ENCODE data around the gene PTPRK.

DNA sequence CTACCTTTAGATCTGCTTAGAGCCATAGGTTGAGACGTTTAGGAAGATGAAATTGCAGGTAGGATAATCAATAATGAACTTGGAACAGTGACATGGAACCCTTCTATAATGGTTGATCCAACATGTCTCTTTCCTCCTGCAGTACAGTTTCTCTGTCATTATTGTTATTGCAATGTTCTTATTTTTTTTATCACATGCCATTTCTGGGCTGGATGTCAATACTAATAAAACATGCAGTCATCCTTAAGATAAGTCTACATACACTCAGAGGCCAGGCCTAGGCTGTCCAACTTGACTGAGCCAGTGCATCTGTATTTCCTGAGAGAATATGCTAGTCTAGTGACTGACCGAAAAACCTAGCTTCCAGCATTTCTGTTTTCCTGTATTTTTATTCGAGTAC, 544.3 kb downstream of the PTPRK start:
- TF ChIP-seq, protein P1, sequence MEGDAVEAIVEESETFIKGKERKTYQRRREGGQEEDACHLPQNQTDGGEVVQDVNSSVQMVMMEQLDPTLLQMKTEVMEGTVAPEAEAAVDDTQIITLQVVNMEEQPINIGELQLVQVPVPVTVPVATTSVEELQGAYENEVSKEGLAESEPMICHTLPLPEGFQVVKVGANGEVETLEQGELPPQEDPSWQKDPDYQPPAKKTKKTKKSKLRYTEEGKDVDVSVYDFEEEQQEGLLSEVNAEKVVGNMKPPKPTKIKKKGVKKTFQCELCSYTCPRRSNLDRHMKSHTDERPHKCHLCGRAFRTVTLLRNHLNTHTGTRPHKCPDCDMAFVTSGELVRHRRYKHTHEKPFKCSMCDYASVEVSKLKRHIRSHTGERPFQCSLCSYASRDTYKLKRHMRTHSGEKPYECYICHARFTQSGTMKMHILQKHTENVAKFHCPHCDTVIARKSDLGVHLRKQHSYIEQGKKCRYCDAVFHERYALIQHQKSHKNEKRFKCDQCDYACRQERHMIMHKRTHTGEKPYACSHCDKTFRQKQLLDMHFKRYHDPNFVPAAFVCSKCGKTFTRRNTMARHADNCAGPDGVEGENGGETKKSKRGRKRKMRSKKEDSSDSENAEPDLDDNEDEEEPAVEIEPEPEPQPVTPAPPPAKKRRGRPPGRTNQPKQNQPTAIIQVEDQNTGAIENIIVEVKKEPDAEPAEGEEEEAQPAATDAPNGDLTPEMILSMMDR (IDR thresholded peaks at IDR 0.05; ENCODE audit: low read depth, low read length): no peak
- no peak for TF ChIP-seq EZH2phosphoT487 (IDR thresholded peaks at IDR 0.05; ENCODE audit: low read depth)

All from OCI-LY3 (cell line).